ENCODE data around the gene NEUROG1. TPM values are rescaled to one million over a fixed set of nuclear protein-coding genes. Genes with fewer than 3 reads are reported as not detected.

Gene NEUROG1
- total RNA-seq, 1 donor from 2014 or later, result not detected

DNA sequence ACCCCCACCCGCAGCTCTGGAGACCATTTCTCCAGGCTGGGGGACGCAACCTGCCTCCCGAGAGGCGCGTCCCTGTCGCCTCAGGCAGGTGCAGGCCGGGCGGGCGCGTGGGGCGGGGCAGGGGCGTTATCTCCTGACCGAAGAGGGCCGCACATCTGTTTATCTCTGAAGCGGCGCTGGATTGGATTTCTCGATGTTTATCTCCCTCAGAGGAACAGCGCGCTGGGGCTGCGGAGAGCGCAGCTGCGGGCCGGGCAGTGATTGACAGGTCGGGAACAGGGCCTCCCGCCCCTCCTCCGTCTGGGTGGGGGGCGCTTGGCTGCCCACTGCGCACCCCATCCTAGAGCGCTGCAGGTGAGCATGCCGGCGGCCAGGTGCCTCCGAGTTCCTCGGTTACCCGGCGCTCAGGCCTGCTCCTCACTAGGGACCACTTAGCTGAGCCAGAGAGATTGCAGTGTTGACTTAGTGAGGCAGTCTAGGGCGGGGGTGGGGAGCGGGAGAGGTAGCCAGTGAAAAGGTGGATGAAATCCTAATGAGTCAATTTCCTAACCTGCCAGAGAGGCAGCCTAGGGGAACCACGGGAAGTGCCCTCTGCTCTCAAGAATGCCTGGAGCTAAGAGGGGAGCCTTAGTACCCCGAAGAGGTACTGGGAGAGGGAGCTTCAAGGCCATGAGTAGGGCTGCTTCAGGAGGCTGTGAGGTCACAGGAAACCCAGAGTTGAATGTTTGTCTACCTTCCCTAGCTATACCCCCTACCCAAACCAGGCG is 44.0 kb downstream of the NEUROG1 start:
- no peak overlapping the region for H3K4me3 ChIP-seq (ENCODE audit: low read depth, low read length)
- H3K27me3 ChIP-seq (ENCODE audit: control insufficient read depth, insufficient read depth, low read length), result peaks cover 9% of the 10 kb centered on the region
- TF ChIP-seq, protein P1, sequence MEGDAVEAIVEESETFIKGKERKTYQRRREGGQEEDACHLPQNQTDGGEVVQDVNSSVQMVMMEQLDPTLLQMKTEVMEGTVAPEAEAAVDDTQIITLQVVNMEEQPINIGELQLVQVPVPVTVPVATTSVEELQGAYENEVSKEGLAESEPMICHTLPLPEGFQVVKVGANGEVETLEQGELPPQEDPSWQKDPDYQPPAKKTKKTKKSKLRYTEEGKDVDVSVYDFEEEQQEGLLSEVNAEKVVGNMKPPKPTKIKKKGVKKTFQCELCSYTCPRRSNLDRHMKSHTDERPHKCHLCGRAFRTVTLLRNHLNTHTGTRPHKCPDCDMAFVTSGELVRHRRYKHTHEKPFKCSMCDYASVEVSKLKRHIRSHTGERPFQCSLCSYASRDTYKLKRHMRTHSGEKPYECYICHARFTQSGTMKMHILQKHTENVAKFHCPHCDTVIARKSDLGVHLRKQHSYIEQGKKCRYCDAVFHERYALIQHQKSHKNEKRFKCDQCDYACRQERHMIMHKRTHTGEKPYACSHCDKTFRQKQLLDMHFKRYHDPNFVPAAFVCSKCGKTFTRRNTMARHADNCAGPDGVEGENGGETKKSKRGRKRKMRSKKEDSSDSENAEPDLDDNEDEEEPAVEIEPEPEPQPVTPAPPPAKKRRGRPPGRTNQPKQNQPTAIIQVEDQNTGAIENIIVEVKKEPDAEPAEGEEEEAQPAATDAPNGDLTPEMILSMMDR (IDR thresholded peaks at IDR 0.05; ENCODE audit: insufficient read depth, low read length, severe bottlenecking), result no peak
- FAIRE-seq (no peak), DNase-seq (ENCODE audit: low read depth) (peak; percentile 93)
- H3K36me3 ChIP-seq (ENCODE audit: control insufficient read depth, insufficient read depth, low read length), result no peaks in the 10 kb centered on the region

DNA sequence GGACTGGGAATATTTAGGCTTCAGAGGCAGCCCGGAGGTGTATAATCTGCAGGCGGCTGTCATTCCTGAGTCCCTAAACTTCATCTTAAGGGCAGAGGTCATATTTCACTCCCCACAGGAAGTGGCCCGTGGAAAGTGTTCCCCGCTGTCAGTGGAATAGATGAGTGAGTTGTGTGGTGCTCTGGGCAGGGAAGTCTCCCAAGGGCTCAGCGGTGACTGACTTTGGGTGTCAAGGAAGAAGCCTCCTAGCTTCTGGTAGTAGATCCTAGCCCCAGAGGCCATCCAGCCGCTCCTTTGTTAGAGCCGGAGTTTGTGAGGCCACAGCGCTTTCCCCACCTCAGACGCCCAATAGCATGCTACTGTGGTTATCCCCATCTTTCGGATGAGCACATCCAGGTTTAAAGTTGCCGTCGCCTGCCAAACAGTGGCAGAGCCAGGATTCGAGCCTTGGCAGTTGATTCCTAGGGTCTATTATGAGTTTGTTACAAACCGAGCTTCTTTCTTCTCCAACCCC is 44.7 kb downstream of the NEUROG1 start:
- no peaks in the 10 kb centered on the region for H3K36me3 ChIP-seq (ENCODE audit: control insufficient read depth, insufficient read depth, low read length)
- no peak for DNase-seq (ENCODE audit: low read depth)
- H3K27me3 ChIP-seq (ENCODE audit: control insufficient read depth, insufficient read depth, low read length), result peaks cover 9% of the 10 kb centered on the region
- TF ChIP-seq, protein P1 (IDR thresholded peaks at IDR 0.05; ENCODE audit: insufficient read depth, low read length, severe bottlenecking), result no peak
- no peak for FAIRE-seq
- H3K4me3 ChIP-seq (ENCODE audit: low read depth, low read length), result no peak overlapping the region

DNA sequence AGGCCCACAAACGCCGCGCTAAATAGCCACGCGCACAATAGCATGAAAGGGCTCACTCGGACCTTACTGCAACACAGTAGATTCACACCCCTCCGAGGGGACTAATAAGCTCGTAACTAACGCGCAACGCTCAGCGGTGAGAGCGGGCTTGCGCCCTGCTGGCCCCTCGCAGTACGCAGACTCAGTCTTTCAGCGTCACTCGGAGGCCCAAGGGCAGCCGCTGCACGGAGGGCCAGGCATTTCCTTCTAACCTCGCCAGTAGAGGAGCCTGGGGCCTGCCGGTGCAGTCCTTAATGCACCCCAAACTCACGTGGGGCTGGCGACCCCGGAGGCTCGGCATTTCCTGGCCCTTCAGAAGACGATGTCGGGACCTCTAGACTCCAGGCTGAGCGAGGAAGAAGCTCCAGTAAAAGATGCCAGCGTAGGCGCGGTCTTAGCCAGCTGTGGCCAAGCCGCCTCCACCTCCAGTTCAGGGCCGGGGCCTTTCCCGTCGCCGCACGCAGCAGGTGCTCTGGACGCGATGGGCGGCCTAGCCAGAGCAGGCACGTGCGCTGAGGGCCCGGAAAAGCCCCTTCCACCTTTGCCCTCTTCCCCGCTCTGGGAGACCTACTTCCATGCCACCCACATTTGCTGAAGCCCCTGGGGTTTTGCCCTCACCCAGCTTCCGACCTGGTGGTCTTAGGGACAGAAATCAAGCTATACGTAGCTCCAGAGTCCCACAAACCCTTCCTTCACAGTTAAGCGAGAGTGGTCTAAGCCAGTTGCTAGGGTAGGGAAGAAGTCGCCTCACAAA is 45.3 kb downstream of the NEUROG1 start:
- Histone ChIP-seq H3K27me3 (ENCODE audit: control insufficient read depth, insufficient read depth, low read length) (peaks cover 9% of the 10 kb centered on the region), H3K36me3 (ENCODE audit: control insufficient read depth, insufficient read depth, low read length) (no peaks in the 10 kb centered on the region), H3K4me3 (ENCODE audit: low read depth, low read length) (no peak overlapping the region)
- TF ChIP-seq, protein P1 (IDR thresholded peaks at IDR 0.05; ENCODE audit: insufficient read depth, low read length, severe bottlenecking), result no peak
- FAIRE-seq (no peak), DNase-seq (ENCODE audit: low read depth) (no peak)

DNA sequence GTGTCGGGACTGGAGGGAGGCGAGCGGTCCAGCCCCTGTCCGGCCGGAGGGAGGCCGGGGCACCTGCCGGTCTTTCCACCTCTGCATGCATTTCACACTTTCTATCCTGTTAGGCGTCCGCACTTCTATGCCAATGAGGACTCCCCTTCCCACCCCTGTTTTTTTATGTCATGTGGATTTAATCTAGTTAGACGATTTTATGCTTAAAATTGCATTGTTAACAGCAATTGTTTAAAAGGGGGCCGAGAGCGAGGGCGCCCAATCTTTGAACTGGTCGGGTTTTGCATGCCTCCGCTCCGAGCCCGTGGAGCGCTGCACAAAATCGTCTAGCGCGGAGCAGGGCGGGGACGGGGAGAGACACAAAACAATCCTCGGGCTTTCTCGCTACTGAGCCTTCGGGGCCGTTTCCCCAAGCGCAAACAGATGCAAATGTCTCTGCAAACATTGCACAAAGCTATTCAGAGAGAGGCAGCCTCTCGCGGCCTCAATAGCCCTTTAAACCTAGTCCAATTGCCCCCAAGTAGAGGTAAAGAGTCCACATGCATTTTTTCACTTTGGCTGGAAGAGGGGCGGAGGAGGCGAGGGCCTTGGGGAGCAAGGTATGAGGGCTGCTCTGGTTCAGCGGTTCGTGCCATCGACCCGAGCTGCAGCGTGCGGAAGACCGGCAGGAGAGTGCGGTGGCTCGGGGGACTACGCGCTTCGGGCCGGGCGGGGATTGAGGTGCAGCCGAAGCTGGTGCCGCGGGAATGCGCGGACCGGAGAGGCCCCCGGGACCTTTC is 46.1 kb downstream of the NEUROG1 start:
- no peak overlapping the region for H3K4me3 ChIP-seq (ENCODE audit: low read depth, low read length)
- FAIRE-seq, result no peak
- TF ChIP-seq, protein P1 (IDR thresholded peaks at IDR 0.05; ENCODE audit: insufficient read depth, low read length, severe bottlenecking), result no peak
- peaks cover 9% of the 10 kb centered on the region for H3K27me3 ChIP-seq (ENCODE audit: control insufficient read depth, insufficient read depth, low read length)
- no peak for DNase-seq (ENCODE audit: low read depth)
- no peaks in the 10 kb centered on the region for H3K36me3 ChIP-seq (ENCODE audit: control insufficient read depth, insufficient read depth, low read length)

DNA sequence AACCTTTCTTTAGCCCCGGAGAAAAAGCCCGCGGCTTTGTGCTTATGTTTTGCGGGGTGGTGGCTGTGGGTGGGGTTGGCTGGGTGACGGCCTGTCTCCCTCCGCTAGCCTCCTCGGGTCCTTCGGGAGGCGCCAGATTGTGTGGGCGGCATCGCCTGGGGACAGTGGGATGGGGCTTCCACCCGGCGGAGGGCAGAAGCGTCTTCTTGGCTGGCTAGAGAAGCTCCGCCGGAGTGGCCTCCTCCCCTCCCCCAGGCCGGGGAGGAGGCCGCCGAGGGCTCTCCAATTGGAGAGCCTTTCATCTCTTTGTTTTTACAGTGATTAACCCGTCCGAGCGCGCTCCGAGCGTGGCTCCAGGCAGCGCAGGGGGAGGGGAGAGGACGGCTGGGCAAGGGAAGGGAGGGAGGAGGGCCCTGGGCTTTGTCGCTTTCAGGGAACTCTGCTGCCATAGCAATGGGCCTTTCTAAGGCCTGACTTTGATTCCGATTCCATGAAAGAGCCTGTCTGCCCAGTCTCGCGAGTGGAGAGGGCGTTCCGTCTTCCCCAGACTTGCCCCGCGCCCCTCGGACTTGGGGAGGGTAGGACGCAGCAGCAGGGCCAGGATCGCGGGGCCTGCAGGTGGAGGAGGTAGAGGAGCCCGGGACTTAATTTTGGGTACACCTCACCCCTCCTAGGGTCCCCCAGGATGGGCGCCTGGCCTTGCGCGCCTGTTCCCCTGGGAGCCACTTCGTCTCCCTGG is 46.9 kb downstream of the NEUROG1 start:
- FAIRE-seq, result no peak
- TF ChIP-seq, protein P1 (IDR thresholded peaks at IDR 0.05; ENCODE audit: insufficient read depth, low read length, severe bottlenecking), result no peak
- DNase-seq (ENCODE audit: low read depth), result peak; percentile 30
- peaks cover 9% of the 10 kb centered on the region for H3K27me3 ChIP-seq (ENCODE audit: control insufficient read depth, insufficient read depth, low read length)
- H3K36me3 ChIP-seq (ENCODE audit: control insufficient read depth, insufficient read depth, low read length), result no peaks in the 10 kb centered on the region
- peak overlapping the region; percentile 12 for H3K4me3 ChIP-seq (ENCODE audit: low read depth, low read length)
